ENCODE results near the gene FAIM2.
"Not testable (repeated sequence)": the region's sequence is repeated elsewhere in the genome, so short reads cannot be mapped to it uniquely, and the experiment has no call there.

FAIM2 gene

GRCh38 chr12:49893753-49894750, 9.6 kb downstream of the FAIM2 start:
- DNase-seq: peak in 2 of 3 donors; percentile 11 to 16

GRCh38 chr12:49892732-49893317, 10.9 kb downstream of the FAIM2 start:
- DNase-seq: no peak

GRCh38 chr12:49892084-49892731, 11.5 kb downstream of the FAIM2 start:
- DNase-seq: no peak

GRCh38 chr12:49891476-49891875, 12.2 kb downstream of the FAIM2 start:
- no peak for DNase-seq

- no peak for DNase-seq
Measured at GRCh38 chr12:49891012-49891411, 12.7 kb downstream of the FAIM2 start.

- DNase-seq: no peak
Measured at GRCh38 chr12:49890096-49890461, 13.6 kb downstream of the FAIM2 start.

- DNase-seq: no peak
Measured at GRCh38 chr12:49889361-49890095, 14.2 kb downstream of the FAIM2 start.

- no peak for DNase-seq
Measured at GRCh38 chr12:49888461-49889151, 15.1 kb downstream of the FAIM2 start.

- no peak for DNase-seq
Measured at GRCh38 chr12:49887536-49888401, 15.9 kb downstream of the FAIM2 start.

- no peak for DNase-seq
Measured at GRCh38 chr12:49887091-49887490, 16.6 kb downstream of the FAIM2 start.

GRCh38 chr12:49885663-49886461, 17.8 kb downstream of the FAIM2 start:
- DNase-seq: no peak

- DNase-seq: no peak
Measured at GRCh38 chr12:49885118-49885517, 18.6 kb downstream of the FAIM2 start.

GRCh38 chr12:49882851-49883464, 20.7 kb downstream of the FAIM2 start:
- no peak for DNase-seq

GRCh38 chr12:49882248-49882850, 21.4 kb downstream of the FAIM2 start:
- no peak for DNase-seq

GRCh38 chr12:49881415-49882247, 22.1 kb downstream of the FAIM2 start:
- no peak for DNase-seq

GRCh38 chr12:49880756-49881414, 22.8 kb downstream of the FAIM2 start:
- no peak for DNase-seq

GRCh38 chr12:49879065-49879464, 24.6 kb downstream of the FAIM2 start:
- DNase-seq: not testable (repeated sequence)

- DNase-seq: no peak
Measured at GRCh38 chr12:49878021-49878420, 25.7 kb downstream of the FAIM2 start.

Data from suppressor macrophage treated with lipopolysaccharide for 1 hour (primary cell).